ENCODE results near the gene RAVER2.

Gene RAVER2

DNA sequence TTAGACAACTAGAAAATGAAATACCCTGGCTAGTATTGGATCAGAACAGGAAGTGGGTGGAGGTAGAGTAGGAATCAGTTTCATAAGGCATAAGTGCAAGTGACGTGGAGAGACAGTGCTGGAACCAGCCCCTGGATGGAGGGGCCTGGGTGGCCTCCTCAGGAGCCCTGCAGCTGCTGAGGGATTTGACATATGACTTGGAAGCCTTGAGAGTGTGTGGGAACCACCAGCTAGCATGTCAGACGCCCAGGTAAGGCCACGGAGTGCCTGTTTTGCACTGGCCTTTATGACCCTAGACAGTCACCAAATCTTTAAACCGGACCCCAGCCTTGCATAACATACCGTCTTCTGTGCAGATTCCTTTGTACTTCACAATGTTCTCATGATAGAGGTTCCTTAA, 94.4 kb downstream of the RAVER2 start:
- peaks cover 61% of the 10 kb centered on the region for H3K36me3 Mint-ChIP-seq (ENCODE audit: low read depth)

GRCh38 chr1:64839732-64840405, 95.0 kb downstream of the RAVER2 start:
- Mint-ChIP-seq H3K27ac (no peak overlapping the region), H3K4me3 (no peak overlapping the region), H3K9me3 (no peaks in the 10 kb centered on the region), H3K4me1 (ENCODE audit: low read depth) (no peaks in the 10 kb centered on the region), H3K36me3 (ENCODE audit: low read depth) (peaks cover 63% of the 10 kb centered on the region), H3K27me3 (ENCODE audit: low read depth) (no peaks in the 10 kb centered on the region)
- no peak for DNase-seq (ENCODE audit: low spot score)

More for the DNA sequence above, 94.4 kb downstream of the RAVER2 start:
- Mint-ChIP-seq H3K27ac (no peak overlapping the region), H3K4me1 (ENCODE audit: low read depth) (no peaks in the 10 kb centered on the region), H3K9me3 (no peaks in the 10 kb centered on the region), H3K4me3 (no peak overlapping the region), H3K27me3 (ENCODE audit: low read depth) (no peaks in the 10 kb centered on the region)
- DNase-seq (ENCODE audit: low spot score) = no peak

GRCh38 chr1:64841330-64842065, 96.6 kb downstream of the RAVER2 start:
- Mint-ChIP-seq H3K9me3 (no peaks in the 10 kb centered on the region), H3K36me3 (ENCODE audit: low read depth) (peaks cover 63% of the 10 kb centered on the region), H3K4me1 (ENCODE audit: low read depth) (no peaks in the 10 kb centered on the region), H3K27ac (no peak overlapping the region), H3K4me3 (no peak overlapping the region), H3K27me3 (ENCODE audit: low read depth) (no peaks in the 10 kb centered on the region)
- DNase-seq (ENCODE audit: low spot score) = no peak

DNA sequence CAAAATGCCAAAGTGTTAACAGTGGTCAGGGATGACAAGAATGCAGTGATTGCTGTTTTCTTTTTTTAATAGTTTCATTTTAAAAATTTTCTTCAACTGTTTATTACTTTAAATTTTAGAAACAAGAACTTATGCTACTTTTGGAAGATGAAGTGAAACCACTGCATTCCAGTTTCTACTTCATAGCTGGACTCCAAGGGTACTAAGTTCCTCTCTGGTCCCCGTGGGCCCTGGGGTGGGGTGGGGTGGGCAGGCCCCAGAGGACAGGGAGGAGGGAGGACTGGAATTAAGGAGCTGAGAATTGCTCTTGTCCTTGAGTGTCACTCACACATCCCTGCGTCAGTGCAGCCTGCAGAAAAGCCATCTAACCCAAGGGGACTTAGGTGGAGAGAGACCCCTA, 97.3 kb downstream of the RAVER2 start:
- Mint-ChIP-seq H3K27me3 (ENCODE audit: low read depth) (no peaks in the 10 kb centered on the region), H3K9me3 (no peaks in the 10 kb centered on the region), H3K4me1 (ENCODE audit: low read depth) (no peaks in the 10 kb centered on the region), H3K4me3 (no peak overlapping the region), H3K27ac (no peak overlapping the region), H3K36me3 (ENCODE audit: low read depth) (peaks cover 61% of the 10 kb centered on the region)
- no peak for DNase-seq (ENCODE audit: low spot score)

GRCh38 chr1:64843675-64844074, 98.8 kb downstream of the RAVER2 start:
- Mint-ChIP-seq H3K36me3 (ENCODE audit: low read depth) (peaks cover 51% of the 10 kb centered on the region), H3K27ac (no peak overlapping the region), H3K27me3 (ENCODE audit: low read depth) (no peaks in the 10 kb centered on the region), H3K4me3 (no peak overlapping the region), H3K9me3 (no peaks in the 10 kb centered on the region), H3K4me1 (ENCODE audit: low read depth) (no peaks in the 10 kb centered on the region)
- DNase-seq (ENCODE audit: low spot score) = no peak

GRCh38 chr1:64844175-64844574, 99.3 kb downstream of the RAVER2 start:
- Mint-ChIP-seq H3K4me1 (ENCODE audit: low read depth) (no peaks in the 10 kb centered on the region), H3K36me3 (ENCODE audit: low read depth) (peaks cover 52% of the 10 kb centered on the region), H3K27me3 (ENCODE audit: low read depth) (no peaks in the 10 kb centered on the region), H3K9me3 (no peaks in the 10 kb centered on the region), H3K27ac (no peak overlapping the region), H3K4me3 (no peak overlapping the region)
- DNase-seq (ENCODE audit: low spot score) = no peak

GRCh38 chr1:64844609-64845008, 99.7 kb downstream of the RAVER2 start:
- no peak overlapping the region for H3K27ac Mint-ChIP-seq
- H3K9me3 Mint-ChIP-seq = no peaks in the 10 kb centered on the region
- H3K4me3 Mint-ChIP-seq = no peak overlapping the region
- DNase-seq (ENCODE audit: low spot score) = no peak
- H3K36me3 Mint-ChIP-seq (ENCODE audit: low read depth) = peaks cover 52% of the 10 kb centered on the region
- no peaks in the 10 kb centered on the region for H3K4me1 Mint-ChIP-seq (ENCODE audit: low read depth)
- H3K27me3 Mint-ChIP-seq (ENCODE audit: low read depth) = no peaks in the 10 kb centered on the region

DNA sequence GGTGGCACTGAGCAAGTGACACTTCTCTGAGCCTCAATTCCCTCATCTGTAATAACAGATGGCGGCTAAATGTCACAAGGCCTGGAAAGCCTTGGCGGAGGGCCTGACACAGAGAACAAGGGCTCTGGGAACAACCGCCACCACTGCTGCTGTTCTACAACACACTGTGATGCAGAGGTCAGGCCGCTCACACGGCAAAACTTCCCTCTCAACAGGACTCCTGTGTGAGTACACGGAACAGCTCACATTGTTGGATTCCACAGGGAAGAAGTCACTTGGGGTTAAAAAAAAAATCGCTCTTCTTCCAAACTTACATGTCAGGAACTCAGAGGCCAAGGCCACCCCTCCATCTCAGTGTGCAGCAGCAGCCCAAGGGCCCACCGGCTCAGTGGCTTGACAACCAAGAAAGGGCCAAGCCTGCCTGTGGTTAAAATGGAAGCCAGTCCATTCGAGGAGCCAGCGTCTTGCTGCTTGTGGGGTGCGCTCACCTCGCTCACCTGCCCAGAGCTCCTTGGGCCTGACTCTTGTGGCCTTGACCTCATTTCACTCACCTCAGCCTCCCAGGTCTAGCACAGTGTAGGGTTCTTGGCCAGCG, 101.1 kb downstream of the RAVER2 start:
- H3K36me3 Mint-ChIP-seq (ENCODE audit: low read depth) = peaks cover 55% of the 10 kb centered on the region
- H3K4me1 Mint-ChIP-seq (ENCODE audit: low read depth) = no peaks in the 10 kb centered on the region
- no peaks in the 10 kb centered on the region for H3K27me3 Mint-ChIP-seq (ENCODE audit: low read depth)
- H3K9me3 Mint-ChIP-seq = no peaks in the 10 kb centered on the region
- H3K27ac Mint-ChIP-seq = peak overlapping the region; percentile 15
- no peak for DNase-seq (ENCODE audit: low spot score)
- H3K4me3 Mint-ChIP-seq = no peak overlapping the region

- H3K36me3 Mint-ChIP-seq (ENCODE audit: low read depth) = peaks cover 53% of the 10 kb centered on the region
- DNase-seq (ENCODE audit: low spot score) = no peak
- H3K4me1 Mint-ChIP-seq (ENCODE audit: low read depth) = no peaks in the 10 kb centered on the region
- no peaks in the 10 kb centered on the region for H3K27me3 Mint-ChIP-seq (ENCODE audit: low read depth)
- no peaks in the 10 kb centered on the region for H3K9me3 Mint-ChIP-seq
- H3K27ac Mint-ChIP-seq = peak overlapping the region; percentile 15
- no peak overlapping the region for H3K4me3 Mint-ChIP-seq
These were observed 101.9 kb downstream of the RAVER2 start for GRCh38 chr1:64846573-64847430.

DNA sequence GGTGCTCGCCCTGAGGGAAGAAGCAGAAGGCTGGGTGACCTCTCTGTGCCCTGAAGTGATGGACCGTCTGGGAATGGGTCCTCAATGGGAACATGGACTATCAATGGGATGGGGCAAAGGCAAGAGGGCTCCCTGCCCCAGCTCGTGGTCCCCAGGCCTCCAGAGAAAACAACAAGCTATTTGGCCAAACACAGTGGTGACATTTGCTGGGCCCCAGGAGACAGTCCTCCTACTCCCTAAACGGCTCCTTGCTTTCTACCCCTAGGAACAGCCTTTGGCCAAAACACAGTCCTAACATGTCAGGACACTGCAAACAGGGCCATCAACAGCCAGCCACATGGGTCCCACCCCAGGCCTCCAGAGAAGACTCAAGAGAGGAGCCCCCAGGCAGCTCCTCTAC, 102.8 kb downstream of the RAVER2 start:
- Mint-ChIP-seq H3K9me3 (no peaks in the 10 kb centered on the region), H3K36me3 (ENCODE audit: low read depth) (peaks cover 59% of the 10 kb centered on the region), H3K4me3 (no peak overlapping the region), H3K4me1 (ENCODE audit: low read depth) (no peaks in the 10 kb centered on the region), H3K27me3 (ENCODE audit: low read depth) (no peaks in the 10 kb centered on the region), H3K27ac (no peak overlapping the region)
- DNase-seq (ENCODE audit: low spot score) = no peak

DNA sequence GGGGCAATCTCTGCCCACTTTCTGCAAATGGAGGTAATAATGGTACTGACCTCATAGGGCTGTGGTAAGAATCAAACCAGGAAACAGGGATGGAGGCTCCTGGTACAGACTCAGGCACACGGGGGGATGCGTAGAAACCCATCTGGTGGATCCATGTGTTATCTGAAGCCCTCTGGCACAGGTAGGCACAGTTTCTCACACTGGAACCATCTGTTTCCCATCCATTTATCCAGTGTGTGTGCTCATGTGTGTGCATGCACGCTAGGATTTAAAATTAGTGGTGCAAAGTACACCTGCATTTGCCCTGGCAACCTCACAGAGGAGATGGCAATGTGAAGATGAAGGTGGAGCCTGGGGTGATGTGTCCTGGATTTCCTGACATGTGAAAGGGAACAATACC, 103.3 kb downstream of the RAVER2 start:
- no peak overlapping the region for H3K27ac Mint-ChIP-seq
- no peaks in the 10 kb centered on the region for H3K9me3 Mint-ChIP-seq
- DNase-seq (ENCODE audit: low spot score) = no peak
- H3K4me3 Mint-ChIP-seq = no peak overlapping the region
- no peaks in the 10 kb centered on the region for H3K27me3 Mint-ChIP-seq (ENCODE audit: low read depth)
- H3K36me3 Mint-ChIP-seq (ENCODE audit: low read depth) = peaks cover 61% of the 10 kb centered on the region
- no peaks in the 10 kb centered on the region for H3K4me1 Mint-ChIP-seq (ENCODE audit: low read depth)

DNA sequence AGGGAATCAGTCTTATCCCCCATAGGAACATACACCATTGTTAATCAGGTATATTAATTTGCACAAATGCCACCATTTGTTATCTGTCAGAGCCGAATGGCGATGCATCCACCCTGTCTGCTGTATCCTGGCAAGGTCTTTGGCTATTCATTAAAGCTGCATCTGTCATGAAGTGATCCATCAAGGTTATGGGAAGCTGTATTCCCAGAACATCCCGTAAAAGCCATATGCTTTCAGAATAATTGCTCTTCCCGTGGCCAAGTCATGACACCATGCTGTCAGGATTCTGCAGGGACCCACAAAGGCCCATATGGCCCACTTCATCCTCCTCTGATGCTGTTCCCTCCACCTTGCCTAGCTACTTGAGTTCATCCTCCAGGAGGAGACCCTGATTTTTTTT, 103.9 kb downstream of the RAVER2 start:
- H3K27ac Mint-ChIP-seq = no peak overlapping the region
- no peak overlapping the region for H3K4me3 Mint-ChIP-seq
- DNase-seq (ENCODE audit: low spot score) = no peak
- H3K4me1 Mint-ChIP-seq (ENCODE audit: low read depth) = no peaks in the 10 kb centered on the region
- H3K9me3 Mint-ChIP-seq = no peaks in the 10 kb centered on the region
- no peaks in the 10 kb centered on the region for H3K27me3 Mint-ChIP-seq (ENCODE audit: low read depth)
- H3K36me3 Mint-ChIP-seq (ENCODE audit: low read depth) = peaks cover 63% of the 10 kb centered on the region

DNA sequence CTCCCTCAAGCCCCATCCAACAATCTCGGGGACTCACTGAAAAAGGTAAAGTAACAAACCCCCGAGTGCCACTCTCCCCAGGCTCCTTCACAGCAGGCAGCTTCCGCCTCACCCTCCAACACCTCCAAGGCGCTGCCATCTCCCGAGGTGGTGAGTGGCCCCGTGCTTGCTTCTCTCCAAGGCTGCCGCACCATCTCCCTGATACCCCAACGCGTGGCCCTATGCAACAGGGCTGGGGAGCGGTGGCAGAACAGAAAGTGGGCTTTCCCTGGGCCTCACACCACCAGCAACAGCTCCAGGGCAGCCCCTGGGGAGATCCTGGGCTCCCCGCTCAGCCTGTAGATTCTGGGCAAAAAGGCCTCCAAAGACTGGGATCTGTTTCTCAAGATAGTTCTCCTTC, 105.1 kb downstream of the RAVER2 start:
- Mint-ChIP-seq H3K4me1 (ENCODE audit: low read depth) (no peaks in the 10 kb centered on the region), H3K9me3 (no peaks in the 10 kb centered on the region), H3K36me3 (ENCODE audit: low read depth) (peaks cover 60% of the 10 kb centered on the region), H3K27ac (no peak overlapping the region), H3K27me3 (ENCODE audit: low read depth) (no peaks in the 10 kb centered on the region), H3K4me3 (no peak overlapping the region)
- DNase-seq (ENCODE audit: low spot score) = no peak

DNA sequence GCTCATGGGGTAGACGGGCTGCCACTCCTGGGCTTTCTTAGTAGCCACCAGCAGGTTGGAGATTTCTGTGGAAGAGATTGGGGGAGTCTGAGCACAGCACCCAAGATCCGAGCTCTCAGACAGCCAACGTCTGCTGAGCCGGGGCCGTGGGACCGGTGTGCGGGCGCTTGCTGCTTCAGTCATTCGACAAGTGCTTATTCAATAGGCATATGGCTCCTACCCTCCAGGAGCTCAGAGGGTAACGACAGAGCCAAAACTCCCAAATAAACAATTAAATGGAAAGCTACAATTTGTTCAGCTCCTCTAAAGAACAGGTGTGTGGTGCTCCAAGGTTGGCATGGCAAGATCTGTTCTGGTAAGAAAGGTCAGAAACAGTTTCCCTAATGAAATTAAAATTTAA, 106.0 kb downstream of the RAVER2 start:
- H3K4me1 Mint-ChIP-seq (ENCODE audit: low read depth) = no peaks in the 10 kb centered on the region
- no peak overlapping the region for H3K27ac Mint-ChIP-seq
- H3K27me3 Mint-ChIP-seq (ENCODE audit: low read depth) = no peaks in the 10 kb centered on the region
- H3K9me3 Mint-ChIP-seq = no peaks in the 10 kb centered on the region
- no peak for DNase-seq (ENCODE audit: low spot score)
- peaks cover 64% of the 10 kb centered on the region for H3K36me3 Mint-ChIP-seq (ENCODE audit: low read depth)
- no peak overlapping the region for H3K4me3 Mint-ChIP-seq

Data from T-helper 2 cell treated with Interferon-gamma antibody and Interleukin-4, amounts not matched to agents 5 μg/mL and 100 μg/mL, for 36 hours (primary cell).